Measurements from ENCODE around the gene ADORA2A. TPM values are rescaled to one million over a fixed set of nuclear protein-coding genes. Genes with fewer than 3 reads are reported as not detected.
A peak's percentile ranks its signal among the peaks of the same experiment; 100 is the strongest.

Gene ADORA2A
- total and polyA plus RNA-seq, 11 donors: 1.5 to 12.1 (median 4.5) TPM

DNA sequence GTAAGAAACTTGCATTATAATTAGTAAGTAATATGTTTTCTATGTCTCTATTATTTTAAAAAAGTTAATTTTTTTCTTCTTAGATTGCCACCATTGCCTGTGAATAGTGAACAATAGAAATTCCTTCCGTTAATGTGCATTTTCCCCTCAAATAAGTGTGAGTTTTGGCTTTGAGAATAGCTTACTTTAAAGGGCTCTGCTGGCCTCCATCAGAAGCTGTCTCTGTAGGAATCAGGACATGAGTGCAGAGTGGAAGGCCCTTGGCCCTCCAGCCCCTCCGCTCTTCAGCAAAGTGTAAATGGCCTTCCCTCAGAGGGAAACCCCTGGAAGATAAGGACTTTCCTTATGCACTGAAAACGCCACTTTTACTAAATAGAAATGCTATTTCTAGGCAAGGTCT lies 24.1 kb upstream of the ADORA2A start:
- Histone ChIP-seq H3K36me3 (peaks cover 0 to 23% (median 7%) of the 10 kb centered on the region in 9 donors), H3K27me3 (no peaks in the 10 kb centered on the region), H3K27ac (peak overlapping the region; percentile 47 to 93 (median 82)), H3K4me3 (no peak overlapping the region), H3K4me1 (peaks cover 0 to 78% (median 71%) of the 10 kb centered on the region in 12 donors), H3K9me3 (no peaks in the 10 kb centered on the region)
- no peak for TF ChIP-seq POLR2A (IDR thresholded peaks at IDR 0.05)
- TF ChIP-seq, protein P1, sequence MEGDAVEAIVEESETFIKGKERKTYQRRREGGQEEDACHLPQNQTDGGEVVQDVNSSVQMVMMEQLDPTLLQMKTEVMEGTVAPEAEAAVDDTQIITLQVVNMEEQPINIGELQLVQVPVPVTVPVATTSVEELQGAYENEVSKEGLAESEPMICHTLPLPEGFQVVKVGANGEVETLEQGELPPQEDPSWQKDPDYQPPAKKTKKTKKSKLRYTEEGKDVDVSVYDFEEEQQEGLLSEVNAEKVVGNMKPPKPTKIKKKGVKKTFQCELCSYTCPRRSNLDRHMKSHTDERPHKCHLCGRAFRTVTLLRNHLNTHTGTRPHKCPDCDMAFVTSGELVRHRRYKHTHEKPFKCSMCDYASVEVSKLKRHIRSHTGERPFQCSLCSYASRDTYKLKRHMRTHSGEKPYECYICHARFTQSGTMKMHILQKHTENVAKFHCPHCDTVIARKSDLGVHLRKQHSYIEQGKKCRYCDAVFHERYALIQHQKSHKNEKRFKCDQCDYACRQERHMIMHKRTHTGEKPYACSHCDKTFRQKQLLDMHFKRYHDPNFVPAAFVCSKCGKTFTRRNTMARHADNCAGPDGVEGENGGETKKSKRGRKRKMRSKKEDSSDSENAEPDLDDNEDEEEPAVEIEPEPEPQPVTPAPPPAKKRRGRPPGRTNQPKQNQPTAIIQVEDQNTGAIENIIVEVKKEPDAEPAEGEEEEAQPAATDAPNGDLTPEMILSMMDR (IDR thresholded peaks at IDR 0.05): no peak
- DNase-seq (no peak), ATAC-seq (no peak)
- 90 to 91% (median 91%) methylated on average over 3 of the region's 3 CpGs for WGBS, 4 donors
- intact Hi-C loops (cut with DNase I): loop anchor here in 2 of 10 donors (5.0 to 10.0 kb wide), 2 partner anchors 69 to 76 kb away; no protein-coding TSS in a partner anchor

DNA sequence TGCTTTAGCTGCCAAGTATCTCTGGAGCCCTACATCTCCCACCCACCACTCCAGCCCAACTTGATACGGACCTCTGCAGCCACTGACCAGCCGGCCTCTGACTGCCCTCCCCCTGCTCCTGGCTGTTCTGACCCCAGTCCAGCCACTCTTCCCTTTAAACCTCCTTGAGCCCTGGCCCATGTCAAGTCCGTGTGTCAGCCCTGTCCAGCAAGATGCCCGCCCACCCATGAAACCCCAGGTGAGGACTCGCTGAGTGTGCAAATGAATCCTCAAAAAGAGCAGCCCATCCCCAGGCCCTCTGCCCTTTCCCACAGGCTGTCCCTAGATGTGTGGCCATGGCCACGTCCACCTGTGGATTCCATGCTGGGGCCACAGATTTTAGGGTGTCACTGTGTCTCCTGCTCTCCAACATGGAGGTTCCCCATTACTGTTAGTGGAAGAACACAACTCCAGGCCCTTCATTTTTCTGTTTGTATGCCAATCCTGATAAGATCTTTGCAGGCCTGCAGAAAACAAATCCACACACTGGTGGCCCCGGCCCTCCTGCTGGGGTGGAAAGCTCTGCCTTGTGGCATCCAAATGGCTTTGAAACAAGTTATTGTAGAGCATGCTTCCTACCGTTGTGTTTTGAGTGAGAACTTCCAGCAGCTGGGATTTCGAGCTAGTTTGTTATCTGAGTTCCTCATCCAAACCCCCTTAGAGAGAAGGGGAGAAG lies 22.7 kb upstream of the ADORA2A start:
- 77 to 81% (median 80%) methylated on average over 9 of the region's 9 CpGs for WGBS, 4 donors
- H3K27me3 ChIP-seq: no peaks in the 10 kb centered on the region
- H3K27ac ChIP-seq: peak overlapping the region in 4 of 12 donors; percentile 80 to 93 (median 82)
- TF ChIP-seq, protein P1 (IDR thresholded peaks at IDR 0.05): no peak
- no peak for TF ChIP-seq POLR2A (IDR thresholded peaks at IDR 0.05)
- ATAC-seq: no peak
- H3K4me3 ChIP-seq: no peak overlapping the region
- peak in 1 of 5 donors; percentile 19 for DNase-seq
- H3K36me3 ChIP-seq: peaks cover 0 to 17% (median 3%) of the 10 kb centered on the region in 9 donors
- intact Hi-C loops (cut with DNase I): loop anchor here in 2 of 10 donors (5.0 to 10.0 kb wide), 2 partner anchors 70 to 77 kb away; no protein-coding TSS in a partner anchor
- H3K4me1 ChIP-seq: peaks cover 0 to 87% (median 77%) of the 10 kb centered on the region in 12 donors
- H3K9me3 ChIP-seq: no peaks in the 10 kb centered on the region

DNA sequence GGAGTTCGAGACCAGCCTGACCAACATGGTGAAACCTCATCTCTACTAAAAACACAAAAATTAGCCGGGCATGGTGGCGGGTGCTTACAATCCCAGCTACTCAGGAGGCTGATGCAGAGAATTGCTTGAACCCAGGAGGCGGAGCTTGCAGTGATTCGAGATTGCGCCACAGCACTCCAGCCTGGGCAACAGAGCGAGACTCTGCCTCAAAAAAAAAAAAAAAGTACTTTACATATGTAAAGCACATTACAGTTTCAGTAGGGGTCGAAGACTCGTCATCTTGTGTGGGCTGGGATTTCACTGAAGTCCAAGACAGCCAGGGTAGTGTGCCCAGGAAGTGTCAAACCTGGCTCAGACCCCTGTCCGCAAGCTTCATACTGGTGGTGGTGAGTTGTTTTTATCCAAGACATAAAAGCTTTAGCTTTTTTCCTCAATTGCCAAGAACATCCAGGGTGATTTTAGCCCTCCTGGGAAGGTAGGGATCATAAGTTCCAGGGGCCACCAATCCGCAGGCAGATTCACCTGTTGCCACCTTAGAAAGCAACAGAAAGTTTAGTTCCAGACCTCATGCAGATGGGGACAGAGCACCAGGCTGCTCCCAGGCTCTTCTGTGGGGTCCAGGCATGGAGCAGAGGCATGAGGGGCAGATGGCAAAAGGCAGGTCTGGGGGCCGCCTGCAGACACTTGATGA lies 21.6 kb upstream of the ADORA2A start:
- no peak overlapping the region for H3K4me3 ChIP-seq
- H3K27me3 ChIP-seq: no peaks in the 10 kb centered on the region
- TF ChIP-seq, protein P1 (IDR thresholded peaks at IDR 0.05): no peak
- TF ChIP-seq POLR2A (IDR thresholded peaks at IDR 0.05): no peak
- peaks cover 0 to 79% (median 67%) of the 10 kb centered on the region in 12 donors for H3K4me1 ChIP-seq
- no peak overlapping the region for H3K27ac ChIP-seq
- DNase-seq: no peak
- intact Hi-C loops (cut with DNase I): loop anchor here in 1 of 10 donors (10.0 kb wide), 1 partner anchor 71 kb away; no protein-coding TSS in a partner anchor
- no peaks in the 10 kb centered on the region for H3K9me3 ChIP-seq
- H3K36me3 ChIP-seq: peaks cover 0 to 17% (median 3%) of the 10 kb centered on the region in 9 donors
- ATAC-seq: no peak
- WGBS, 4 donors: 97 to 99% (median 98%) methylated on average over 12 of the region's 12 CpGs

All from heart left ventricle (tissue), 16 donors.